GM18951 (cell line): Measurements from ENCODE around the gene JPH4.
"Not testable (repeated sequence)": the region's sequence is repeated elsewhere in the genome, so short reads cannot be mapped to it uniquely, and the experiment has no call there.

Experiments
- POLR2A ChIP-seq: IDR thresholded peaks from 4 replicates; pipeline ENCODE4 v1.6.1; 2011; ENCODE audit warnings: mild to moderate bottlenecking; ENCODE audit not compliant: insufficient read length, insufficient read depth; ENCODE audit errors: extremely low read depth
- in situ Hi-C: fragments of 300-500 bp; cut with MboI; formaldehyde crosslinking; loops from one replicate; pipeline ENCODE4 v1.12.0; 2022; ENCODE audit warnings: low sequenced_read_pairs, mixed read lengths, inconsistent platforms; ENCODE audit not compliant: unreplicated experiment

JPH4 gene

DNA sequence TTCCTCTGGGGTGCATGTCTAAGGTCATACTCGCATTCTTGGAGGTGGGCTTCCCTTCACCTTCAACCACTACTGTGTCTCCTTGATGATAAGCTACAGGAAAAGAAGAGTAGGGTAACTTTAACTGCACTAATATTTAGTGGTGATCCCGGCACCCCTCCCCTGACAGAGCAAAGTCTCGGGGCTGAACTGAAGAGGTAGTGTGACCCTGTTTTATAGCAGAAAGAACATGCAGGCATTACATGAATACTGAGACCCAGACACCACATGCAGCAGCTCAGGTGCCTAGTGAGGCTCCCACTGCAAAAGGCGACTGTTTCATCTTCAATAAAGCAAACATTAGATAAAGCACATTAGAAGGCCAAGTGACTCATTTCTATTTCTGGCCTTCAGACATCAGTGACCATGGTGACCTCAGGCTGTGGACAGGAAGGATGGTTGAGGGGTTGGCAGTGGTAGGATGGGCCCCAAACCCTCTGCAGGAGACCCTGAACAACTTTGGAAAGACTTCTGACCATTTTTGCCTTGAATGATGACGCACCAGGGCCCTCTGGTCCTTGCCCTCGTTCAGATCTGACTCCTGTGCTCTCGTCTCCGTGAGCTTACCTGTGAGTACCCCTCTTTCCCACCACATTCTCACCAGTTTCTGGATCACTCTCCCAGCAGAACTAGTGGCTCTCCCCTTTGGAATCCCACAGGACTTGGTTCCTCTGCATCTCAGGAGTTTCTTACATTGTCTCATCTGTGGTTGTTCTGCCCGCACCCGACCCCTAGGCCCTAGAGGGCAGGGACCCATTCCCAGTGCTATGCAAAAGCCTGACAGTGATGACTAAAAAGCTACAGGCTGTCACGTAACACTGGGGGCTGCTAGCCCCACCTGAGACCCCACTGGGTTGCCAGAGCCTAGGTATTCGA is 23.8 kb upstream of the JPH4 start:
- in situ Hi-C loops = no loop called here
- no peak for TF ChIP-seq POLR2A

- in situ Hi-C loops = no loop called here
- no peak for TF ChIP-seq POLR2A
These were observed 23.2 kb upstream of the JPH4 start for GRCh38 chr14:23601845-23602180.

GRCh38 chr14:23601424-23601823 is 22.8 kb upstream of the JPH4 start:
- no peak for TF ChIP-seq POLR2A
- in situ Hi-C loops = no loop called here

- TF ChIP-seq POLR2A = no peak
- in situ Hi-C loops = no loop called here
These were observed 22.2 kb upstream of the JPH4 start for GRCh38 chr14:23600806-23601205.

- TF ChIP-seq POLR2A = no peak
- in situ Hi-C loops = no loop called here
These were observed 21.7 kb upstream of the JPH4 start for GRCh38 chr14:23600322-23600707.

DNA sequence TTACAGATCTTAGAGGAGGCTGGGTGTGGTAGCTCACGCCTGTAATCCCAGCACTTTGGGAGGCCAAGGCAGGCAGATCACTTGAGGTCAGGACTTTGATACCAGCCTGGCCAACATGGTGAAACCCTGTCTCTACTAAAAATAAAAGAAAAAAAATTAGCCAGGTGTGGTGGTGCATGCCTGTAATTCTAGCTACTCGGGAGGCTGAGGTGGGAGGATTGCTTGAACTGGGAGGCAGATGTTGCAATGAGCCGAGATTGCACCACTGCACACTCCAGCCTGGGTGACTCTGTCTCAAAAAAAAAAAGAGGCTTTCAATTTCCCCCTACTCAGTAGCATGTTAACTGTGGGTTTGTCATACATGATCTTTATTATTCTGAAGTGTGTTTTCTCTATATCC is 15.6 kb upstream of the JPH4 start:
- in situ Hi-C loops = not testable (repeated sequence)

DNA sequence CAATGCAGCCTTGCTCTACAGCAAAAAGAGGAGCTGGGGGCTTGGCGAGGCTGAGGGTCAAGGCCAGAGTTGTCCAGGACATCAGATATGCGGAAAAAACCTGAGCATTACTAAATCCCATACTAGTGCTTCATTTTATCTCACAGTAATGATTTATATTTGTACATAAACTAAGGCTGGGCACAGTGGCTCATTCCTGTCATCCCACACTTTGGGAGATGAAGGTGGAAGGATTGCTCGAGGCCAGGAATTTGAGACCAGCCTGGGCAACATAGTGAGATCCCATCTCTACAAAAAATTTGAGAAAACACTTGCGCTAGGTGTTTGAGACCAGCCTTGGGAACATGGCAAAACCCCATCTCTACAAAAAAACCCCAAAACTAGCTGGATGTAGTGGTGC is 11.6 kb upstream of the JPH4 start:
- in situ Hi-C loops = no loop called here
- no peak for TF ChIP-seq POLR2A

DNA sequence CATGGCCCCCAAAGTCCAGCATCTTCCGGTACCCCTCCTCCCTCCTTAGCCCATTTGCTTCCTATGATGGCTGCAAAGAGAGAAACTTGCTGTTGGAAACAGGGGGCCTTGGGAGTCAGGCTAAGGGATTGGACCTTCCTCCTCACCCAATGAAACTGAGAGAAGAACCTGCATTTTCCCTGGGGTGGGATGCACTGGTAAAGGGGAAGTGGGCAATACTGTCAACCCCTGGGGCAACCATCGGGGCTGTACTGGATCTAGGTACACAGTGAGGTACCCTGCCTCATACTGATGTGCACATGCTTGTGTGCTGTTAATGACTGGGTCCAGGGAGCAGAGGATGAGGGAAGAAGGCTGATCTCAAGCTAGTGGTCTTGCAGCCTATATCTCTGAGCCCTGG is 11.0 kb upstream of the JPH4 start:
- in situ Hi-C loops = no loop called here

DNA sequence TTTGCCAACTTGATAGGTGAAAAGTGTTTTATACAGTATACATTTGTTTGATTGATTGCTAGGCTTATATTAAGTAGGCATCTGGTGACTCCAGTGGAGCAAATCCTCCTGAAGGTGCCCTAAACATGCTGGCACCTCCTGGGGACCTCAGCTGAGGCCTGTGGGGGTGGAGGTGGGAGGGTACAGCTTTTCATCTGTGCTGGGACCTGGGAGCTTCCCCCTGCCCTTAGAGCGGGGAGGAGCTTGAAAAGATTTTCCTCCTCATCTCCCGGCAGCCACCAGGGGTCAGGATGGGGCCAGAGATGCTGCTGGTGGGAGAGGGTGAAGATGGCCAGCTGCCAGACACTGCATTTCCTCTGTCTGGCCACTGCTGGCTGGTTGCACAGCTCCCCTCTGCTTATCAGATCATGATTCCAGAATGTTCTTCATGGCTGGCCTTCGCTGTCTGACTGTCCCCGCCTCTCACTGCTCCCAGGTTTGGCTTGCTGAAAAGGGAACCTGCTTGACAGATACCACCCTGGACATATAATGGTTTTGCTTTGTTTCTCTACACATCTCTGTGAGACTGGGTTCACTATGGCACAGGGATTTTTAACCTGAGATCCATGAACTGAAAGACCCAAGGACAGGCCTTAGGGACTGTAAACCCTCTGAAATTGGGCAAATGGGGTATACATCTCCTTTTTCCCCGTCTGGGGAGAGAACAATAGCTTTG is 10.5 kb upstream of the JPH4 start:
- TF ChIP-seq POLR2A = no peak
- in situ Hi-C loops = no loop called here

More for the DNA sequence above, 11.0 kb upstream of the JPH4 start:
- TF ChIP-seq POLR2A = no peak

DNA sequence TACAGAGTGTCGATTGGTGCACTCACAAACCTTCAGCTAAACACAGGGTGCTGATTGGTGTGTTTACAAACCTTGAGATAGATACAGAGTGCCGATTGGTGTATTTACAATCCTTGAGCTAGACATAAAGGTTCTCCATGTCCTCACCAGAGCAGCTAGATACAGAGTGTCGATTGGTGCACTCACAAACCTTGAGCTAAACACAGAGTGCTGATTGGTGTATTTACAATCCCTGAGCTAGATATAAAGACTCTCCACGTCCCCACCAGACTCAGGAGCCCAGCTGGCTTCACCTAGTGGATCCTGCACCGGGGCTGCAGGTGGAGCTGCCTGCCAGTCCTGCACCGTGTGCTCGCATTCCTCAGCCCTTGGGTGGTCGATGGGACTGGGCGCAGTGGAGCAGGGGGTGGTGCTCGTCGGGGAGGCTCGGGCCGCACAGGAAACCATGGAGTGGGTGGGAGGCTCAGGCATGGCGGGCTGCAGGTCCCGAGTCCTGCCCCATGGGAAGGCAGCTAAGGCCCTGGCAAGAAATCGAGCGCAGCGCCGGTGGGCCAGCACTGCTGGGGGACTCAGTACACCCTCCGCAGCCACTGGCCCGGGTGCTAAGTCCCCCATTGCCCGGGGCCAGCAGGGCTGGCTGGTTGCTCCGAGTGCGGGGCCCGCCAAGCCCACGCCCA is 6.1 kb upstream of the JPH4 start:
- in situ Hi-C loops = not testable (repeated sequence)

- in situ Hi-C loops = not testable (repeated sequence)
These were observed 5.4 kb upstream of the JPH4 start for GRCh38 chr14:23583761-23584526.

DNA sequence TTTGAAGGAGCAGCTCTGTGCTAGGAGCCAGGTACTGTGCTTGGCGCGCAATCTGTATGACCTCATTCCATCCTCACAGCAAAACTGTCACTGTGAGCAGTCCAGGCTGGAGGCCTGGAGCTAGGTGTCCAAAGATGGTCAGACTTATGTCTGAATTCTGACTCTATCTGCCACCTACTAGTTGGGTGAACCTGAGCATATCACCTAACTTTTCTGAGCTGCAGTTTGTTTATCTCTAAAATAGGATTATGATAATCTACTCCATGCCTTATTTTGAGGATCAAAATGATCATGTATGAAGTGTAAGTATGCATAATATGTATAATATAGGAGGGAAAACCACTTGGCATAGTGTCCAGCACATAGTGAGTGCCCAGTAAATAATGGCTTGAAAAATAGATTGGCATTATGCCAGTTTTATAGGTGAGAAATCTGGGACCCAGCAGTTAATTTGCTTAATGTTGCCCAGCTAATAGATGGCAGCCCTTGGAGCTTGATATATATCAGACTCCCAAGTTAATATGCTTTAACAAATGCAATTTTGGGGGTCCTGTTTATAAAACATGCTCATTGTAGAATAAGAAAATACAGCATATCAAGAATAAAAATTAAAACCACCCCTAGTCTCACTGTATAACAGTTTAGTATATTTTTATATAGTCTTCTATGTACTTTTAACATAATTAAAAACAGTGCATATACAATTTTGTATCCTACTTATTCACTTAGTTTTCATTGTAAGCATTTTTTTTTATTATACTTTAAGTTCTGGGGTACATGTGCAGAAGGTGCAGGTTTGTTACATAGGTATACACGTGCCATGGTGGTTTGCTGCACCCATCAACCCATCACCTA is 4.5 kb upstream of the JPH4 start:
- TF ChIP-seq POLR2A = no peak
- in situ Hi-C loops = no loop called here

GRCh38 chr14:23580948-23581281 is 2.3 kb upstream of the JPH4 start:
- no peak for TF ChIP-seq POLR2A
- in situ Hi-C loops = no loop called here
